Karpas-422 (cell line): ENCODE data around the gene ZNF202. TPM values are rescaled to one million over a fixed set of nuclear protein-coding genes. Genes with fewer than 3 reads are reported as not detected.

Source experiments
- DNase-seq: peaks from one replicate; pipeline ENCODE4 v3.0.0-alpha.2; 2015
- H2AFZ ChIP-seq: fragments of 200-600 bp; sonication (generic); 2 replicates; pipeline ENCODE4 v1.6.1; 2014; ENCODE audit warnings: antibody characterized with exemption, low read length, mixed read lengths
- H3K27ac ChIP-seq: fragments of 200-600 bp; sonication (generic); 2 replicates; pipeline ENCODE4 v1.5.1; 2014; ENCODE audit warnings: mild to moderate bottlenecking, low read length, moderate library complexity
- H3K27me3 ChIP-seq: fragments of 200-600 bp; sonication (generic); 2 replicates; pipeline ENCODE4 v1.6.1; 2014; ENCODE audit warnings: low read length, mixed read lengths
- H3K36me3 ChIP-seq: fragments of 200-600 bp; sonication (generic); 2 replicates; pipeline ENCODE4 v1.6.1; 2014; ENCODE audit warnings: low read length, mixed read lengths; ENCODE audit not compliant: insufficient read depth
- H3K4me1 ChIP-seq: fragments of 200-600 bp; sonication (generic); 2 replicates; pipeline ENCODE4 v1.6.1; 2014; ENCODE audit warnings: mild to moderate bottlenecking, low read length, mixed read lengths
- H3K4me2 ChIP-seq: fragments of 200-600 bp; sonication (generic); 2 replicates; pipeline ENCODE4 v1.6.1; 2014; ENCODE audit warnings: low read length, low read depth, mild to moderate bottlenecking; ENCODE audit not compliant: poor library complexity, severe bottlenecking
- H3K4me3 ChIP-seq: fragments of 200-600 bp; sonication (generic); 2 replicates; pipeline ENCODE4 v1.5.1; 2014; ENCODE audit warnings: mild to moderate bottlenecking, antibody characterized with exemption, low read length, mixed read lengths
- H3K79me2 ChIP-seq: fragments of 200-600 bp; sonication (generic); 2 replicates; pipeline ENCODE4 v1.6.1; 2014; ENCODE audit warnings: mild to moderate bottlenecking, low read length, mixed read lengths
- H3K9ac ChIP-seq: fragments of 200-600 bp; sonication (generic); 2 replicates; pipeline ENCODE4 v1.6.0; 2014; ENCODE audit warnings: low read length
- H3K9me2 ChIP-seq: fragments of 200-600 bp; sonication (generic), shearing (Covaris generic); replicated peaks from 2 replicates; pipeline ENCODE4 v1.6.0; 2014; ENCODE audit warnings: mild to moderate bottlenecking, low read length, moderate library complexity; ENCODE audit not compliant: insufficient read depth
- H3K9me3 ChIP-seq: fragments of 300-700, 200-600 bp; sonication (generic); 2 replicates; pipeline ENCODE4 v1.6.1; 2014; ENCODE audit warnings: low read length, mixed read lengths
- H4K20me1 ChIP-seq: fragments of 200-600 bp; sonication (generic); 2 replicates; pipeline ENCODE4 v1.6.1; 2014; ENCODE audit warnings: mild to moderate bottlenecking, antibody characterized with exemption, low read length, low read depth; ENCODE audit not compliant: insufficient read depth
- total RNA-seq: library from RNA; depleted of rRNA; stranded (reverse); fragments of >200 nt; shearing (Covaris generic); gene quantifications from 2 replicates; pipeline ENCODE4 v1.2.3, GENCODE V29; 2014; ENCODE audit warnings: low replicate concordance

The ZNF202 gene
- total RNA-seq, 1 experiment from 2014 or later: 8.7 TPM

GRCh38 chr11:123770712-123771111 lies 29.3 kb upstream of the ZNF202 start:
- Histone ChIP-seq H3K9me3 (no peaks in the 10 kb centered on the region), H3K36me3 (no peaks in the 10 kb centered on the region), H2AFZ (no peak overlapping the region), H3K27me3 (no peaks in the 10 kb centered on the region), H3K9me2 (no peaks in the 10 kb centered on the region), H4K20me1 (no peaks in the 10 kb centered on the region), H3K4me2 (no peak overlapping the region), H3K9ac (no peak overlapping the region), H3K4me3 (no peak overlapping the region), H3K27ac (no peak overlapping the region), H3K4me1 (no peaks in the 10 kb centered on the region), H3K79me2 (no peaks in the 10 kb centered on the region)
- DNase-seq: no peak

GRCh38 chr11:123765601-123766000 lies 24.1 kb upstream of the ZNF202 start:
- no peak overlapping the region for H3K4me3 ChIP-seq
- no peak overlapping the region for H3K9ac ChIP-seq
- no peak overlapping the region for H2AFZ ChIP-seq
- H3K79me2 ChIP-seq: no peaks in the 10 kb centered on the region
- H3K9me2 ChIP-seq: no peaks in the 10 kb centered on the region
- DNase-seq: no peak
- no peak overlapping the region for H3K4me2 ChIP-seq
- H3K27ac ChIP-seq: no peak overlapping the region
- no peaks in the 10 kb centered on the region for H3K4me1 ChIP-seq
- H3K36me3 ChIP-seq: no peaks in the 10 kb centered on the region
- no peaks in the 10 kb centered on the region for H3K27me3 ChIP-seq
- H4K20me1 ChIP-seq: no peaks in the 10 kb centered on the region
- H3K9me3 ChIP-seq: no peaks in the 10 kb centered on the region

- Histone ChIP-seq H3K4me3 (no peak overlapping the region), H3K4me2 (no peak overlapping the region), H3K4me1 (no peaks in the 10 kb centered on the region), H3K79me2 (no peaks in the 10 kb centered on the region), H3K27me3 (no peaks in the 10 kb centered on the region), H3K27ac (no peak overlapping the region), H3K9me3 (no peaks in the 10 kb centered on the region), H4K20me1 (no peaks in the 10 kb centered on the region), H3K9me2 (no peaks in the 10 kb centered on the region), H3K9ac (no peak overlapping the region), H3K36me3 (no peaks in the 10 kb centered on the region), H2AFZ (no peak overlapping the region)
- DNase-seq: no peak
These were observed 21.0 kb upstream of the ZNF202 start for GRCh38 chr11:123762422-123762821.

GRCh38 chr11:123760894-123761293 lies 19.4 kb upstream of the ZNF202 start:
- H3K4me3 ChIP-seq: no peak overlapping the region
- H4K20me1 ChIP-seq: no peaks in the 10 kb centered on the region
- no peak overlapping the region for H2AFZ ChIP-seq
- H3K27me3 ChIP-seq: no peaks in the 10 kb centered on the region
- H3K27ac ChIP-seq: no peak overlapping the region
- H3K4me1 ChIP-seq: no peaks in the 10 kb centered on the region
- H3K36me3 ChIP-seq: no peaks in the 10 kb centered on the region
- no peaks in the 10 kb centered on the region for H3K9me2 ChIP-seq
- H3K79me2 ChIP-seq: no peaks in the 10 kb centered on the region
- no peak for DNase-seq
- no peaks in the 10 kb centered on the region for H3K9me3 ChIP-seq
- H3K9ac ChIP-seq: no peak overlapping the region
- H3K4me2 ChIP-seq: no peak overlapping the region

- Histone ChIP-seq H4K20me1 (no peaks in the 10 kb centered on the region), H3K36me3 (no peaks in the 10 kb centered on the region), H3K4me3 (no peak overlapping the region), H3K9ac (no peak overlapping the region), H3K79me2 (no peaks in the 10 kb centered on the region), H3K27me3 (no peaks in the 10 kb centered on the region), H3K4me2 (no peak overlapping the region), H3K27ac (no peak overlapping the region), H3K4me1 (peaks cover 5% of the 10 kb centered on the region), H2AFZ (no peak overlapping the region), H3K9me3 (no peaks in the 10 kb centered on the region), H3K9me2 (no peaks in the 10 kb centered on the region)
- no peak for DNase-seq
These were observed 16.5 kb upstream of the ZNF202 start for GRCh38 chr11:123757976-123758375.

GRCh38 chr11:123755813-123756212 lies 14.4 kb upstream of the ZNF202 start:
- Histone ChIP-seq H3K36me3 (no peaks in the 10 kb centered on the region), H3K9ac (no peak overlapping the region), H3K9me3 (no peaks in the 10 kb centered on the region), H4K20me1 (no peaks in the 10 kb centered on the region), H3K4me1 (peaks cover 5% of the 10 kb centered on the region), H3K27me3 (no peaks in the 10 kb centered on the region), H2AFZ (no peak overlapping the region), H3K9me2 (no peaks in the 10 kb centered on the region), H3K4me3 (no peak overlapping the region), H3K27ac (no peak overlapping the region), H3K4me2 (no peak overlapping the region), H3K79me2 (no peaks in the 10 kb centered on the region)
- DNase-seq: no peak

- Histone ChIP-seq H3K4me1 (peaks cover 5% of the 10 kb centered on the region), H3K27ac (no peak overlapping the region), H3K9ac (no peak overlapping the region), H3K9me2 (no peaks in the 10 kb centered on the region), H3K79me2 (no peaks in the 10 kb centered on the region), H3K4me3 (no peak overlapping the region), H3K9me3 (no peaks in the 10 kb centered on the region), H3K36me3 (no peaks in the 10 kb centered on the region), H4K20me1 (no peaks in the 10 kb centered on the region), H2AFZ (no peak overlapping the region), H3K4me2 (no peak overlapping the region), H3K27me3 (no peaks in the 10 kb centered on the region)
- no peak for DNase-seq
These were observed 13.9 kb upstream of the ZNF202 start for GRCh38 chr11:123755344-123755743.

- no peaks in the 10 kb centered on the region for H3K9me3 ChIP-seq
- no peak for DNase-seq
- H3K4me3 ChIP-seq: no peak within 1 kb of the TSS
- peaks cover 5% of the 10 kb centered on the region for H3K4me1 ChIP-seq
- no peaks in the 10 kb centered on the region for H3K36me3 ChIP-seq
- no peak within 1 kb of the TSS for H3K9ac ChIP-seq
- no peak within 1 kb of the TSS for H2AFZ ChIP-seq
- H3K27ac ChIP-seq: no peak within 1 kb of the TSS
- no peaks in the 10 kb centered on the region for H3K9me2 ChIP-seq
- H3K4me2 ChIP-seq: no peak within 1 kb of the TSS
- no peaks in the 10 kb centered on the region for H3K79me2 ChIP-seq
- H3K27me3 ChIP-seq: no peaks in the 10 kb centered on the region
- H4K20me1 ChIP-seq: no peaks in the 10 kb centered on the region
These were observed 12.7 kb upstream of the ZNF202 start, which contains the start of gene OR6X1 for GRCh38 chr11:123754101-123754568. OR6X1 (minus strand) TSS chr11:123754518; CDS start chr11:123754518, 0 bp downstream.

GRCh38 chr11:123753110-123753509 lies 11.7 kb upstream of the ZNF202 start:
- H3K4me3 ChIP-seq: no peak overlapping the region
- H3K27me3 ChIP-seq: no peaks in the 10 kb centered on the region
- no peaks in the 10 kb centered on the region for H4K20me1 ChIP-seq
- no peaks in the 10 kb centered on the region for H3K9me2 ChIP-seq
- H3K36me3 ChIP-seq: no peaks in the 10 kb centered on the region
- no peak overlapping the region for H2AFZ ChIP-seq
- no peak for DNase-seq
- H3K9ac ChIP-seq: no peak overlapping the region
- peaks cover 5% of the 10 kb centered on the region for H3K4me1 ChIP-seq
- H3K9me3 ChIP-seq: no peaks in the 10 kb centered on the region
- H3K4me2 ChIP-seq: no peak overlapping the region
- no peak overlapping the region for H3K27ac ChIP-seq
- H3K79me2 ChIP-seq: no peaks in the 10 kb centered on the region
